GM18909 (cell line): ENCODE data around the gene PRG3.

Source experiments
- ATAC-seq: cut with Tn5 transposase; IDR thresholded peaks from one replicate; pipeline ENCODE4 v1.9.1; 2021; ENCODE audit warnings: mild to moderate bottlenecking; ENCODE audit not compliant: unreplicated experiment, poor library complexity

PRG3 gene

GRCh38 chr11:57380975-57381374 lies at the start of gene PRG3:
Gene PRG3 (minus strand): TSS chr11:57381150. CDS start chr11:57380708, 442 bp downstream.
- ATAC-seq, result no peak

- no peak for ATAC-seq
Measured at GRCh38 chr11:57429946-57430345, 49.0 kb upstream of the PRG3 start.

- no peak for ATAC-seq
Measured at GRCh38 chr11:57428643-57429042, 47.7 kb upstream of the PRG3 start.

GRCh38 chr11:57427727-57428082 lies 46.8 kb upstream of the PRG3 start:
- no peak for ATAC-seq

GRCh38 chr11:57426929-57427726 lies 46.2 kb upstream of the PRG3 start, which contains the start of gene SLC43A3:
Gene SLC43A3 (minus strand): TSS chr11:57427121. CDS start chr11:57426172, 949 bp downstream.
- ATAC-seq, result peak; percentile 67

- no peak for ATAC-seq
Measured at GRCh38 chr11:57426439-57426928, 45.5 kb upstream of the PRG3 start.

- ATAC-seq, result no peak
Measured at GRCh38 chr11:57425565-57426438, 44.9 kb upstream of the PRG3 start.

GRCh38 chr11:57424792-57425564 lies 44.0 kb upstream of the PRG3 start:
- peak; percentile 92 for ATAC-seq

GRCh38 chr11:57424137-57424791 lies 43.3 kb upstream of the PRG3 start:
- no peak for ATAC-seq

GRCh38 chr11:57422669-57423068 lies 41.7 kb upstream of the PRG3 start:
- no peak for ATAC-seq

GRCh38 chr11:57421805-57422204 lies 40.9 kb upstream of the PRG3 start:
- ATAC-seq, result no peak

- no peak for ATAC-seq
Measured at GRCh38 chr11:57421066-57421465, 40.1 kb upstream of the PRG3 start.

GRCh38 chr11:57419146-57419545 lies 38.2 kb upstream of the PRG3 start:
- ATAC-seq, result no peak

GRCh38 chr11:57418131-57418530 lies 37.2 kb upstream of the PRG3 start:
- ATAC-seq, result no peak

GRCh38 chr11:57417056-57417455 lies 36.1 kb upstream of the PRG3 start:
- ATAC-seq, result no peak

- ATAC-seq, result no peak
Measured at GRCh38 chr11:57416436-57416835, 35.5 kb upstream of the PRG3 start.

GRCh38 chr11:57414612-57415212 lies 33.8 kb upstream of the PRG3 start:
- no peak for ATAC-seq

GRCh38 chr11:57413681-57414080 lies 32.7 kb upstream of the PRG3 start:
- no peak for ATAC-seq

- no peak for ATAC-seq
Measured at GRCh38 chr11:57410287-57410686, 29.3 kb upstream of the PRG3 start.
